Vagina (tissue), 2 donors: ENCODE data around the gene METTL17. TPM values are rescaled to one million over a fixed set of nuclear protein-coding genes. Genes with fewer than 3 reads are reported as not detected.

ENCODE experiments used
- DNase-seq, 2 donors: peaks; one replicate each; pipeline ENCODE4 v3.0.0-alpha.2; 2017; ENCODE audit errors: extremely low spot score in 2 of 2
- H3K27ac ChIP-seq: fragments of 200-600 bp; sonication (generic); one replicate; pipeline ENCODE4 v1.5.1; 2019
- H3K27me3 ChIP-seq: fragments of 200-600 bp; sonication (generic); one replicate; pipeline ENCODE4 v1.5.1; 2019
- H3K36me3 ChIP-seq, 2 donors: fragments of 200-600 bp; sonication (generic); one replicate each; pipeline ENCODE4 v1.5.1; 2017 to 2019
- H3K4me1 ChIP-seq: fragments of 200-600 bp; sonication (generic); one replicate; pipeline ENCODE4 v1.5.1; 2019
- H3K4me3 ChIP-seq, 2 donors: fragments of 200-600 bp; sonication (generic); 1 replicate in 1 of 2; 2 replicates in 1 of 2; pipeline ENCODE4 v1.5.1; 2016 to 2019
- H3K9me3 ChIP-seq: fragments of 200-600 bp; sonication (generic); one replicate; pipeline ENCODE4 v1.5.1; 2019
- CTCF ChIP-seq, 3 experiments: fragments of 450-650 bp in 2 of 3; fragments of 200-600 bp in 1 of 3; sonication (generic) in 1 of 3; IDR thresholded peaks; one replicate each; pipeline ENCODE4 v1.5.1; 2017 to 2019; ENCODE audit warnings: antibody characterized with exemption in 3 of 3, mild to moderate bottlenecking in 2 of 3, moderate library complexity in 2 of 3
- POLR2A ChIP-seq, 2 donors: fragments of 450-650 bp; IDR thresholded peaks; one replicate each; pipeline ENCODE4 v1.6.1; 2017; ENCODE audit warnings: antibody characterized with exemption in 2 of 2, mild to moderate bottlenecking in 2 of 2, moderate library complexity in 2 of 2
- POLR2AphosphoS5 ChIP-seq, 2 donors: sonication (generic); formaldehyde crosslinking; IDR thresholded peaks; one replicate each; pipeline ENCODE4 v1.9.0; 2017; ENCODE audit warnings: antibody characterized with exemption in 2 of 2, mild to moderate bottlenecking in 2 of 2, low read depth in 1 of 2; ENCODE audit not compliant: insufficient read depth in 1 of 2
- intact Hi-C: fragments of 100-400 bp; cut with DNase I; formaldehyde crosslinking; loops from one replicate; pipeline ENCODE4 v1.15.1; 2023
- microRNA-seq: library from miRNA; unstranded; fragments of <30 nt; microRNA quantifications from one replicate; pipeline ENCODE4, GENCODE V29; 2017; ENCODE audit warnings: borderline number of aligned reads, borderline replicate concordance
- small RNA-seq: library from RNA; depleted of rRNA; stranded (forward); fragments of <200 nt; gene quantifications from one replicate; pipeline ENCODE3, GENCODE V24; 2016
- total RNA-seq: library from RNA; depleted of rRNA; stranded (reverse); fragments of >200 nt; gene quantifications from one replicate; pipeline ENCODE4 v1.2.3, GENCODE V29; 2016

The METTL17 gene
- total RNA-seq, 1 donor from 2014 or later, result 77.1 TPM

- Histone ChIP-seq H3K4me3 (no peak overlapping the region), H3K27me3 (no peaks in the 10 kb centered on the region), H3K27ac (no peak overlapping the region), H3K36me3 (no peaks in the 10 kb centered on the region), H3K4me1 (peaks cover 38% of the 10 kb centered on the region), H3K9me3 (no peaks in the 10 kb centered on the region)
- TF ChIP-seq POLR2A (IDR thresholded peaks at IDR 0.05), result no peak
- TF ChIP-seq CTCF (IDR thresholded peaks at IDR 0.05), result no peak
- no peak for TF ChIP-seq POLR2AphosphoS5 (IDR thresholded peaks at IDR 0.05; ENCODE audit: insufficient read depth in 1 of 2, low read depth in 1 of 2)
- intact Hi-C loops, result loop anchor here (5.0 kb wide), 1 partner anchor 41 kb away; no protein-coding TSS in a partner anchor
- no peak for DNase-seq
Measured at GRCh38 chr14:21043387-21043973, 53.7 kb downstream of the METTL17 start.

- H3K4me1 ChIP-seq, result peaks cover 31% of the 10 kb centered on the region
- intact Hi-C loops, result loop anchor here (5.0 kb wide), 1 partner anchor 42 kb away; no protein-coding TSS in a partner anchor
- no peak overlapping the region for H3K27ac ChIP-seq
Measured at GRCh38 chr14:21043974-21044618, 54.3 kb downstream of the METTL17 start.

More at GRCh38 chr14:21043974-21044618, 54.3 kb downstream of the METTL17 start:
- no peaks in the 10 kb centered on the region for H3K27me3 ChIP-seq
- no peak for DNase-seq
- no peaks in the 10 kb centered on the region for H3K9me3 ChIP-seq
- H3K4me3 ChIP-seq, result no peak overlapping the region
- H3K36me3 ChIP-seq, result no peaks in the 10 kb centered on the region
- TF ChIP-seq CTCF (IDR thresholded peaks at IDR 0.05) (no peak), POLR2A (IDR thresholded peaks at IDR 0.05) (no peak), POLR2AphosphoS5 (IDR thresholded peaks at IDR 0.05; ENCODE audit: insufficient read depth in 1 of 2, low read depth in 1 of 2) (no peak)

Small RNAs within 50 kb of the gene (microRNA-seq; reads per million reads assigned to microRNA genes)
- gene MIR6717, result not detected

Small RNAs within 50 kb of the gene (small RNA-seq; reads per million reads assigned to genes)
- gene RN7SL189P, result not detected

Other genes starting within 250 kb of the METTL17 start
- not detected for gene EDDM3A, start 244.1 kb upstream of the METTL17 start, total RNA-seq
- not detected for gene EDDM3B, start 221.6 kb upstream of the METTL17 start, total RNA-seq
- gene RNASE6, start 208.7 kb upstream of the METTL17 start, total RNA-seq, result 4.7 TPM
- gene RNASE1, start 187.1 kb upstream of the METTL17 start, total RNA-seq, result 174 TPM
- gene RNASE3, start 98.6 kb upstream of the METTL17 start, total RNA-seq, result not detected
- gene RNASE2, start 34.5 kb upstream of the METTL17 start, total RNA-seq, result 1.5 TPM
- 5.4 TPM for gene SLC39A2, start 9.3 kb downstream of the METTL17 start, total RNA-seq
- gene NDRG2, start 35.1 kb downstream of the METTL17 start, total RNA-seq, result 307 TPM
- gene TPPP2, start 40.2 kb downstream of the METTL17 start, total RNA-seq, result not detected
- not detected for gene RNASE13, start 44.8 kb downstream of the METTL17 start, total RNA-seq
- gene RNASE7, start 52.4 kb downstream of the METTL17 start, total RNA-seq, result 18.2 TPM
- not detected for gene RNASE8, start 67.8 kb downstream of the METTL17 start, total RNA-seq
- gene ARHGEF40, start 80.3 kb downstream of the METTL17 start, total RNA-seq, result 36.3 TPM
- gene ZNF219, start 108.7 kb downstream of the METTL17 start, total RNA-seq, result 69.2 TPM
- gene TMEM253, start 111.1 kb downstream of the METTL17 start, total RNA-seq, result not detected
- gene OR5AU1, start 166.1 kb downstream of the METTL17 start, total RNA-seq, result not detected